GM12878 (cell line): ENCODE results near the gene UNC93A. TPM values are rescaled to one million over a fixed set of nuclear protein-coding genes. Genes with fewer than 3 reads are reported as not detected.

Experiments used
- ATAC-seq: fragments of 200-7000 bp; cut with Tn5 transposase; 3 replicates; pipeline ENCODE4 v1.9.1; 2020; ENCODE audit warnings: mild to moderate bottlenecking, moderate library complexity
- BruUV-seq: library from RNA; stranded (reverse); fragments of 400-500 nt; replicated peaks from 2 replicates; lab custom pipeline; 2021; lab: Mats Ljungman, UMichigan
- CTCF ChIA-PET: fragments of 300-600 bp; sonication (Branson Sonifier 250); formaldehyde crosslinking; extraction: SDS; loops from one replicate; lab custom pipeline; 2021; ENCODE audit warnings: inconsistent platforms; lab: Yijun Ruan, JAX
- POLR2A ChIA-PET: fragments of 350-600 bp; formaldehyde crosslinking; extraction: SDS; loops from one replicate; lab custom pipeline; 2021; ENCODE audit warnings: inconsistent platforms; lab: Charles Lee
- RAD21 ChIA-PET: fragments of 300-600 bp; sonication (Branson Sonifier 250); formaldehyde crosslinking; loops from one replicate; lab custom pipeline; 2023; ENCODE audit warnings: antibody characterized with exemption; ENCODE audit not compliant: unreplicated experiment; lab: Charles Lee
- SMC1A ChIA-PET: fragments of 300-600 bp; sonication (Branson Sonifier 250); formaldehyde crosslinking; loops from one replicate; lab custom pipeline; 2023; ENCODE audit not compliant: unreplicated experiment, uncharacterized antibody; lab: Charles Lee
- DNase-seq: peaks from one replicate; pipeline ENCODE4 v3.0.0-alpha.2; 2011; ENCODE audit warnings: low read depth, low spot score
- FAIRE-seq: peaks from 3 replicates; lab custom pipeline; 2011; peaks lifted over from hg19 to GRCh38; lab: Jason Lieb, UNC
- H2AFZ ChIP-seq: 2 replicates; pipeline ENCODE4 v1.6.0; 2011; ENCODE audit warnings: low read depth, low read length, control low read depth; ENCODE audit not compliant: control insufficient read depth
- H3K27ac ChIP-seq: 2 replicates; pipeline ENCODE4 v1.5.1; 2011; ENCODE audit warnings: control low read depth; ENCODE audit not compliant: control insufficient read depth, insufficient read depth
- H3K27me3 ChIP-seq, 2 experiments: replicated peaks in 1 of 2; 2 replicates each; pipeline versions ENCODE4 v1.6.0 to v1.6.1; 2011; ENCODE audit warnings: low read length in 1 of 2; ENCODE audit not compliant: control insufficient read depth in 2 of 2, insufficient read depth in 2 of 2
- H3K36me3 ChIP-seq, 2 experiments: 2 replicates each; pipeline ENCODE4 v1.5.1; 2011; ENCODE audit warnings: low read length in 1 of 2; ENCODE audit not compliant: control insufficient read depth in 2 of 2, insufficient read depth in 2 of 2
- H3K4me1 ChIP-seq: 2 replicates; pipeline ENCODE4 v1.6.1; 2011; ENCODE audit warnings: mild to moderate bottlenecking, low read length, moderate library complexity, mixed read lengths; ENCODE audit not compliant: control insufficient read depth, insufficient read depth
- H3K4me2 ChIP-seq: 2 replicates; pipeline ENCODE4 v1.6.0; 2011; ENCODE audit warnings: control low read depth; ENCODE audit not compliant: control insufficient read depth, insufficient read depth
- H3K4me3 ChIP-seq: fragments of 200-600 bp; sonication (generic); 2 replicates; pipeline ENCODE4 v1.5.1; 2016
- H3K79me2 ChIP-seq: 2 replicates; pipeline ENCODE4 v1.6.0; 2011; ENCODE audit warnings: low read length; ENCODE audit not compliant: control insufficient read depth, insufficient read depth
- H3K9ac ChIP-seq: 2 replicates; pipeline ENCODE4 v1.8.0; 2011; ENCODE audit warnings: low read length, control low read depth, mixed read lengths; ENCODE audit not compliant: control insufficient read depth, insufficient read depth
- H3K9me3 ChIP-seq: replicated peaks from 3 replicates; pipeline ENCODE4 v1.5.1; 2011; ENCODE audit warnings: mild to moderate bottlenecking, low read length; ENCODE audit not compliant: control insufficient read depth, insufficient read depth
- H4K20me1 ChIP-seq: 2 replicates; pipeline ENCODE4 v1.6.0; 2011; ENCODE audit not compliant: control insufficient read depth, insufficient read depth
- HDAC2 ChIP-seq: fragments of 200-600 bp; sonication (generic); IDR thresholded peaks from 2 replicates; pipeline ENCODE4 v1.6.1; 2017
- IRF4 ChIP-seq: IDR thresholded peaks from 2 replicates; pipeline ENCODE4 v1.6.1; 2011; ENCODE audit warnings: low read depth, low read length
- RCOR1 ChIP-seq: conservative IDR thresholded peaks from 2 replicates; pipeline ENCODE4 v1.6.1; 2012; ENCODE audit warnings: low read depth, low read length, improper control_type of control experiment
- TCF12 ChIP-seq: IDR thresholded peaks from 2 replicates; pipeline ENCODE4 v1.6.1; 2011; ENCODE audit warnings: low read depth, mild to moderate bottlenecking, low read length
- TCF3 ChIP-seq: IDR thresholded peaks from 2 replicates; pipeline ENCODE4 v1.6.1; 2012; ENCODE audit warnings: low read depth, mild to moderate bottlenecking, low read length, borderline replicate concordance; ENCODE audit not compliant: insufficient read depth
- YBX1 ChIP-seq: fragments of 450-650 bp; IDR thresholded peaks from 2 replicates; pipeline ENCODE4 v1.6.1; 2016; ENCODE audit warnings: antibody characterized with exemption
- WGBS: methylation state at CpG from one replicate; pipeline ENCODE4 v1.1.6; 2016; ENCODE audit warnings: low lambda C conversion rate; ENCODE audit not compliant: insufficient replicate concordance, insufficient coverage; ENCODE audit errors: missing lambda C conversion rate; 5-methylcytosine and 5-hydroxymethylcytosine counted together
- in situ Hi-C: fragments of 300-500 bp; cut with MboI; formaldehyde crosslinking; loops from 9 replicates; pipeline ENCODE4 v1.14.3; 2018; ENCODE audit warnings: mixed read lengths
- intact Hi-C: fragments of 100-400 bp; cut with micrococcal nuclease; formaldehyde crosslinking; loops from one replicate; pipeline ENCODE4 v1.14.2; 2022; ENCODE audit not compliant: unreplicated experiment
- polyA plus RNA-seq, 11 experiments: library from polyadenylated mRNA; depleted of rRNA in 4 of 11; unstranded in 6 of 11; stranded (reverse) in 5 of 11; fragments of >200 nt; fragmentation: Nextera tagmentation in 4 of 11; fragmentation: Illumina TruSeq in 1 of 11; extraction: Ambion mirVana in 4 of 11; extraction: Trizol in 1 of 11; gene quantifications; 1 replicate in 1 of 11; 2 replicates in 10 of 11; pipeline versions ENCODE4 v1.2.1 to v1.2.3, GENCODE V29; 2011 to 2016; ENCODE audit warnings: inconsistent platforms in 2 of 11, missing spikeins in 2 of 11, low read depth in 1 of 11
- total RNA-seq, 4 experiments: library from RNA; depleted of rRNA in 3 of 4; stranded (reverse); fragments of >200 nt in 3 of 4; fragmentation: Illumina TruSeq in 1 of 4; extraction: Trizol in 1 of 4; gene quantifications; 2 replicates each; pipeline versions ENCODE4 v1.2.1 to v1.2.3, GENCODE V29; 2013 to 2021
- TF ChIP-seq, protein P1 (sequence below): IDR thresholded peaks from 2 replicates; pipeline ENCODE4 v1.6.1; 2012; ENCODE audit warnings: low read depth, low read length, improper control_type of control experiment
- TF ChIP-seq, protein P2 (sequence below): fragments of 450-650 bp; IDR thresholded peaks from 2 replicates; pipeline ENCODE4 v1.6.1; 2018; ENCODE audit warnings: mild to moderate bottlenecking, low read depth, moderate library complexity; ENCODE audit not compliant: partially characterized antibody

The UNC93A gene
- total and polyA plus RNA-seq, 10 of the 15 experiments (the other 5 are each of a cell fraction or from before 2014, with no cell fraction given), result 0.37 TPM; not detected in 9

DNA sequence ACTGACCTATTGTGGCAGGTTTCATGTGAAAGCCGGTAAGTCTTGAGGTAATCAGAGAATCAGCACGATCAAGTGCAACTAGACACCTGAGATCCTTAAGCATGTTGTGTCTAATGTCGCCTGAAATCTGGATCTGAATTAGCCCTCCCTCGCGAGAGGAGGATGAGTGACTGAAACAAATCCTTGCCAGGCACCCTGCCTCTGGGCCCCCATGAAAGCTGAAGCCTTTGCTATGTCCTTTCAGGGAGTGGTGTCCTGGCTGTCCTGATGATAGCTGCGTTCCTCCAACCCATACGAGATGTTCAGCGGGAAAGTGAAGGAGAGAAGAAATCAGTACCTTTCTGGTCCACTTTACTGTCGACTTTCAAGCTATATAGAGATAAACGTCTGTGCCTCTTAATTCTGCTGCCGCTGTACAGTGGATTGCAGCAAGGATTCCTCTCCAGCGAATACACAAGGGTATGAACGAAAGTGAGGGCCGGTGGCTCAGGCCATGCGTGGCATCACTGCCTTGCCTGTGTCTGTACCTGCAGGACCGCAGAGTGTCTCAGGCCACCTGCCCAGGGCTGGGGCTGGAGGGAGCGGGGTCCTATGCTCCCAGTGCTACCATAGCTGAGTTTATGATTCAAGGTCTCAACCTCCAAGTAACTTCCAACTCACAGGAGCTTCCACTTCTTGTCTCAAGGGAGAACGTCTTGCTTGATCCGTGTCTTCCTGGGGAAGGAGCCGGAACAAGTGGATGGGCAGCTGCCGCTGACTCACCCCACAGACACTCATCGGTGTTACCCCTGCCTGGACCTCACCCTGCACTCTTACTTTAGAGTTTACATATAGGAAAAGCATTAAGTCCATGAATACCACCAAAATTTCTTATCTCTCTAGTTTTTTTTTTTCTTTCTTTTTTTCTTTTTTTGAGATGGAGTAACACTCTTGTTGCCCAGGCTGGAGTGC is 12.8 kb downstream of the UNC93A start (continued):
- TF ChIP-seq YBX1 (no peak), IRF4 (no peak), TCF3 (no peak), TCF12 (no peak), RCOR1 (no peak)
- TF ChIP-seq, protein P1, sequence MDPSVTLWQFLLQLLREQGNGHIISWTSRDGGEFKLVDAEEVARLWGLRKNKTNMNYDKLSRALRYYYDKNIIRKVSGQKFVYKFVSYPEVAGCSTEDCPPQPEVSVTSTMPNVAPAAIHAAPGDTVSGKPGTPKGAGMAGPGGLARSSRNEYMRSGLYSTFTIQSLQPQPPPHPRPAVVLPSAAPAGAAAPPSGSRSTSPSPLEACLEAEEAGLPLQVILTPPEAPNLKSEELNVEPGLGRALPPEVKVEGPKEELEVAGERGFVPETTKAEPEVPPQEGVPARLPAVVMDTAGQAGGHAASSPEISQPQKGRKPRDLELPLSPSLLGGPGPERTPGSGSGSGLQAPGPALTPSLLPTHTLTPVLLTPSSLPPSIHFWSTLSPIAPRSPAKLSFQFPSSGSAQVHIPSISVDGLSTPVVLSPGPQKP, result no peak
- TF ChIP-seq, all 136 proteins: peak for 0

GRCh38 chr6:167304912-167305311 is 13.8 kb downstream of the UNC93A start:
- ATAC-seq, result no peak
- ChIA-PET SMC1A (no interaction called here), RAD21 (no interaction called here)
- H3K27me3 ChIP-seq, result no peaks in the 10 kb centered on the region; a peak in 2 of 4 replicates
- no peak for TF ChIP-seq HDAC2
- TF ChIP-seq, protein P2, sequence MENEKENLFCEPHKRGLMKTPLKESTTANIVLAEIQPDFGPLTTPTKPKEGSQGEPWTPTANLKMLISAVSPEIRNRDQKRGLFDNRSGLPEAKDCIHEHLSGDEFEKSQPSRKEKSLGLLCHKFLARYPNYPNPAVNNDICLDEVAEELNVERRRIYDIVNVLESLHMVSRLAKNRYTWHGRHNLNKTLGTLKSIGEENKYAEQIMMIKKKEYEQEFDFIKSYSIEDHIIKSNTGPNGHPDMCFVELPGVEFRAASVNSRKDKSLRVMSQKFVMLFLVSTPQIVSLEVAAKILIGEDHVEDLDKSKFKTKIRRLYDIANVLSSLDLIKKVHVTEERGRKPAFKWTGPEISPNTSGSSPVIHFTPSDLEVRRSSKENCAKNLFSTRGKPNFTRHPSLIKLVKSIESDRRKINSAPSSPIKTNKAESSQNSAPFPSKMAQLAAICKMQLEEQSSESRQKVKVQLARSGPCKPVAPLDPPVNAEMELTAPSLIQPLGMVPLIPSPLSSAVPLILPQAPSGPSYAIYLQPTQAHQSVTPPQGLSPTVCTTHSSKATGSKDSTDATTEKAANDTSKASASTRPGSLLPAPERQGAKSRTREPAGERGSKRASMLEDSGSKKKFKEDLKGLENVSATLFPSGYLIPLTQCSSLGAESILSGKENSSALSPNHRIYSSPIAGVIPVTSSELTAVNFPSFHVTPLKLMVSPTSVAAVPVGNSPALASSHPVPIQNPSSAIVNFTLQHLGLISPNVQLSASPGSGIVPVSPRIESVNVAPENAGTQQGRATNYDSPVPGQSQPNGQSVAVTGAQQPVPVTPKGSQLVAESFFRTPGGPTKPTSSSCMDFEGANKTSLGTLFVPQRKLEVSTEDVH, result no peak
- TF ChIP-seq, all 136 proteins: peak for 0
- Histone ChIP-seq H3K4me2 (no peak overlapping the region), H3K79me2 (no peaks in the 10 kb centered on the region), H3K27ac (no peak overlapping the region), H3K36me3 (no peaks in the 10 kb centered on the region), H3K4me3 (no peak overlapping the region), H3K9me3 (no peaks in the 10 kb centered on the region), H3K4me1 (no peaks in the 10 kb centered on the region), H3K9ac (no peak overlapping the region), H4K20me1 (no peaks in the 10 kb centered on the region), H2AFZ (no peak overlapping the region)
- in situ Hi-C loops (loop anchor here (10.0 kb wide), 1 partner anchor 120 kb away; no protein-coding TSS in a partner anchor), intact Hi-C loops (no loop called here)
- ChIA-PET POLR2A (no interaction called here), CTCF (interaction anchor here (0.6 kb wide), 1 partner anchor 849 kb away, joined by 3 read pairs; no protein-coding TSS in a partner anchor)
- BruUV-seq, result no TSS peak
- no peak for FAIRE-seq
- DNase-seq, result no peak
- 18% methylated on average over 2 of the region's 2 CpGs for WGBS
